Parathyroid adenoma (tissue), 2 donors: ENCODE data around the gene GALNT5.

Experiments
- H2AFZ ChIP-seq: fragments of 300-600 bp; sonication (generic); one replicate; pipeline ENCODE4 v1.7.0; 2017; ENCODE audit warnings: antibody characterized with exemption, mild to moderate bottlenecking
- H3K27ac ChIP-seq: fragments of 300-600 bp; sonication (generic); one replicate; pipeline ENCODE4 v1.7.0; 2017
- H3K27me3 ChIP-seq: fragments of 300-600 bp; sonication (generic); one replicate; pipeline ENCODE4 v1.7.0; 2017; ENCODE audit warnings: low read length; ENCODE audit not compliant: control insufficient read depth, insufficient read depth
- H3K36me3 ChIP-seq: fragments of 300-600 bp; sonication (generic); one replicate; pipeline ENCODE4 v1.7.0; 2017; ENCODE audit warnings: low read length; ENCODE audit not compliant: control insufficient read depth, insufficient read depth
- H3K4me1 ChIP-seq: fragments of 300-600 bp; sonication (generic); one replicate; pipeline ENCODE4 v1.7.0; 2017; ENCODE audit warnings: control low read depth
- H3K4me2 ChIP-seq: fragments of 300-600 bp; sonication (generic); one replicate; pipeline ENCODE4 v1.7.0; 2017; ENCODE audit warnings: low read length
- H3K4me3 ChIP-seq: fragments of 300-600 bp; sonication (generic); one replicate; pipeline ENCODE4 v1.7.0; 2017; ENCODE audit warnings: low read depth, low read length
- H3K79me2 ChIP-seq: fragments of 300-600 bp; sonication (generic); one replicate; pipeline ENCODE4 v1.7.0; 2017; ENCODE audit warnings: control low read depth
- H3K9ac ChIP-seq: fragments of 300-600 bp; sonication (generic); one replicate; pipeline ENCODE4 v1.7.0; 2017; ENCODE audit warnings: mild to moderate bottlenecking
- H3K9me3 ChIP-seq: fragments of 300-600 bp; sonication (generic); one replicate; pipeline ENCODE4 v1.7.0; 2017; ENCODE audit warnings: low read length; ENCODE audit not compliant: control insufficient read depth
- CTCF ChIP-seq: fragments of 300-600 bp; sonication (generic); IDR thresholded peaks from one replicate; pipeline ENCODE4 v1.7.0; 2017; ENCODE audit warnings: antibody characterized with exemption, mild to moderate bottlenecking
- donor health status: primary hyperparathyroidism.

GALNT5 gene

GRCh38 chr2:157264099-157264498 is 6.6 kb downstream of the GALNT5 start:
- no peaks in the 10 kb centered on the region for H3K9me3 ChIP-seq
- no peak overlapping the region for H2AFZ ChIP-seq
- no peak overlapping the region for H3K27ac ChIP-seq
- no peaks in the 10 kb centered on the region for H3K36me3 ChIP-seq
- H3K4me3 ChIP-seq = no peak overlapping the region
- no peak overlapping the region for H3K4me2 ChIP-seq
- peaks cover 4% of the 10 kb centered on the region for H3K4me1 ChIP-seq
- no peak overlapping the region for H3K9ac ChIP-seq
- no peak for TF ChIP-seq CTCF
- H3K79me2 ChIP-seq = no peaks in the 10 kb centered on the region
- no peaks in the 10 kb centered on the region for H3K27me3 ChIP-seq

- H3K79me2 ChIP-seq = no peaks in the 10 kb centered on the region
- H2AFZ ChIP-seq = no peak overlapping the region
These were observed 8.3 kb downstream of the GALNT5 start for GRCh38 chr2:157265825-157266224.

GRCh38 chr2:157267476-157267875 is 10.0 kb downstream of the GALNT5 start:
- no peak for TF ChIP-seq CTCF
- Histone ChIP-seq H2AFZ (no peak overlapping the region), H3K36me3 (no peaks in the 10 kb centered on the region), H3K27me3 (no peaks in the 10 kb centered on the region), H3K4me2 (no peak overlapping the region), H3K27ac (no peak overlapping the region), H3K9ac (no peak overlapping the region), H3K4me3 (no peak overlapping the region), H3K9me3 (no peaks in the 10 kb centered on the region), H3K79me2 (no peaks in the 10 kb centered on the region), H3K4me1 (no peaks in the 10 kb centered on the region)

More at GRCh38 chr2:157265825-157266224, 8.3 kb downstream of the GALNT5 start:
- Histone ChIP-seq H3K9ac (no peak overlapping the region), H3K36me3 (no peaks in the 10 kb centered on the region), H3K4me3 (no peak overlapping the region), H3K27ac (no peak overlapping the region), H3K27me3 (no peaks in the 10 kb centered on the region), H3K4me2 (no peak overlapping the region), H3K9me3 (no peaks in the 10 kb centered on the region), H3K4me1 (peaks cover 4% of the 10 kb centered on the region)
- TF ChIP-seq CTCF = no peak

GRCh38 chr2:157269060-157269459 is 11.6 kb downstream of the GALNT5 start:
- Histone ChIP-seq H3K27me3 (no peaks in the 10 kb centered on the region), H3K9me3 (no peaks in the 10 kb centered on the region), H3K36me3 (no peaks in the 10 kb centered on the region), H3K27ac (no peak overlapping the region), H3K4me2 (no peak overlapping the region), H3K9ac (no peak overlapping the region), H2AFZ (no peak overlapping the region), H3K4me1 (no peaks in the 10 kb centered on the region), H3K4me3 (no peak overlapping the region), H3K79me2 (no peaks in the 10 kb centered on the region)
- TF ChIP-seq CTCF = no peak

GRCh38 chr2:157269922-157270321 is 12.4 kb downstream of the GALNT5 start:
- H3K36me3 ChIP-seq = no peaks in the 10 kb centered on the region
- no peak overlapping the region for H3K27ac ChIP-seq
- no peaks in the 10 kb centered on the region for H3K9me3 ChIP-seq
- no peak overlapping the region for H3K4me2 ChIP-seq
- H3K4me3 ChIP-seq = no peak overlapping the region
- H3K9ac ChIP-seq = no peak overlapping the region
- H3K4me1 ChIP-seq = no peaks in the 10 kb centered on the region
- TF ChIP-seq CTCF = no peak
- H3K27me3 ChIP-seq = no peaks in the 10 kb centered on the region
- H3K79me2 ChIP-seq = no peaks in the 10 kb centered on the region
- no peak overlapping the region for H2AFZ ChIP-seq
